Measurements from ENCODE around the gene FURIN.

FURIN gene

GRCh38 chr15:90930861-90931574 lies 62.6 kb downstream of the FURIN start:
- no peaks in the 10 kb centered on the region for H3K27me3 ChIP-seq (ENCODE audit: low read depth, low read length)
- H3K4me1 ChIP-seq (ENCODE audit: control insufficient read depth in 1 of 2, insufficient read depth in 2 of 2, low read length in 2 of 2) = peaks cover 12 to 31% of the 10 kb centered on the region in 2 donors
- H3K4me3 ChIP-seq (ENCODE audit: low read depth in 1 of 2, low read length in 2 of 2) = peak overlapping the region; percentile 68 to 79
- no peaks in the 10 kb centered on the region for H3K36me3 ChIP-seq (ENCODE audit: control insufficient read depth in 1 of 2, insufficient read depth in 2 of 2, low read length in 2 of 2)
- peak overlapping the region; percentile 96 for H3K27ac ChIP-seq (ENCODE audit: low read length)
- H3K9me3 ChIP-seq (ENCODE audit: control insufficient read depth in 1 of 2, low read length in 2 of 2) = no peaks in the 10 kb centered on the region

- Histone ChIP-seq H3K36me3 (ENCODE audit: control insufficient read depth in 1 of 2, insufficient read depth in 2 of 2, low read length in 2 of 2) (no peaks in the 10 kb centered on the region), H3K4me3 (ENCODE audit: low read depth in 1 of 2, low read length in 2 of 2) (peak overlapping the region; percentile 68 to 82), H3K27me3 (ENCODE audit: low read depth, low read length) (no peaks in the 10 kb centered on the region), H3K9me3 (ENCODE audit: control insufficient read depth in 1 of 2, low read length in 2 of 2) (no peaks in the 10 kb centered on the region), H3K27ac (ENCODE audit: low read length) (peak overlapping the region; percentile 96), H3K4me1 (ENCODE audit: control insufficient read depth in 1 of 2, insufficient read depth in 2 of 2, low read length in 2 of 2) (peaks cover 17 to 36% of the 10 kb centered on the region in 2 donors)
Observed at GRCh38 chr15:90931575-90931827, 63.1 kb downstream of the FURIN start.

GRCh38 chr15:90931828-90932659 lies 63.7 kb downstream of the FURIN start, which contains the start of gene HDDC3:
Gene HDDC3 (minus strand): TSS chr15:90932549. CDS start chr15:90932540, 9 bp downstream.
- peak within 1 kb of the TSS; percentile 68 to 82 for H3K4me3 ChIP-seq (ENCODE audit: low read depth in 1 of 2, low read length in 2 of 2)
- no peaks in the 10 kb centered on the region for H3K9me3 ChIP-seq (ENCODE audit: control insufficient read depth in 1 of 2, low read length in 2 of 2)
- peak within 1 kb of the TSS; percentile 96 for H3K27ac ChIP-seq (ENCODE audit: low read length)
- no peaks in the 10 kb centered on the region for H3K27me3 ChIP-seq (ENCODE audit: low read depth, low read length)
- peaks cover 17 to 36% of the 10 kb centered on the region in 2 donors for H3K4me1 ChIP-seq (ENCODE audit: control insufficient read depth in 1 of 2, insufficient read depth in 2 of 2, low read length in 2 of 2)
- no peaks in the 10 kb centered on the region for H3K36me3 ChIP-seq (ENCODE audit: control insufficient read depth in 1 of 2, insufficient read depth in 2 of 2, low read length in 2 of 2)

GRCh38 chr15:90932660-90932991 lies 64.2 kb downstream of the FURIN start:
- Histone ChIP-seq H3K4me3 (ENCODE audit: low read depth in 1 of 2, low read length in 2 of 2) (peak overlapping the region; percentile 68 to 82), H3K27ac (ENCODE audit: low read length) (no peak overlapping the region)

More at GRCh38 chr15:90932660-90932991, 64.2 kb downstream of the FURIN start:
- no peaks in the 10 kb centered on the region for H3K36me3 ChIP-seq (ENCODE audit: control insufficient read depth in 1 of 2, insufficient read depth in 2 of 2, low read length in 2 of 2)
- H3K27me3 ChIP-seq (ENCODE audit: low read depth, low read length) = no peaks in the 10 kb centered on the region
- H3K4me1 ChIP-seq (ENCODE audit: control insufficient read depth in 1 of 2, insufficient read depth in 2 of 2, low read length in 2 of 2) = peaks cover 17 to 36% of the 10 kb centered on the region in 2 donors
- H3K9me3 ChIP-seq (ENCODE audit: control insufficient read depth in 1 of 2, low read length in 2 of 2) = no peaks in the 10 kb centered on the region
